HG03039 (cell line): ENCODE data around the gene MAGEB1.

Experiments
- ATAC-seq: cut with Tn5 transposase; IDR thresholded peaks from one replicate; pipeline ENCODE4 v1.9.1; 2021; ENCODE audit warnings: mild to moderate bottlenecking, moderate library complexity; ENCODE audit not compliant: unreplicated experiment

Gene MAGEB1

GRCh38 chrX:30296408-30297254 lies 49.7 kb downstream of the MAGEB1 start:
- ATAC-seq: no peak

GRCh38 chrX:30301208-30301607 lies 54.3 kb downstream of the MAGEB1 start:
- no peak for ATAC-seq
